Neural progenitor cell (in vitro differentiated cells): ENCODE data around the gene ATAD2B.

ENCODE experiments used
- EZH2 ChIP-seq: fragments of 200-600 bp; sonication (generic); IDR thresholded peaks from 2 replicates; pipeline ENCODE4 v1.6.1; 2017; ENCODE audit warnings: antibody characterized with exemption, mild to moderate bottlenecking, moderate library complexity
- EZH2phosphoT487 ChIP-seq: fragments of 200-600 bp; sonication (generic); IDR thresholded peaks from 2 replicates; pipeline ENCODE4 v1.6.1; 2017; ENCODE audit warnings: antibody characterized with exemption
- TF ChIP-seq, protein P1 (sequence below): fragments of 200-600 bp; sonication (generic); IDR thresholded peaks from 2 replicates; pipeline ENCODE4 v1.5.1; 2017; ENCODE audit warnings: antibody characterized with exemption, mild to moderate bottlenecking

DNA sequence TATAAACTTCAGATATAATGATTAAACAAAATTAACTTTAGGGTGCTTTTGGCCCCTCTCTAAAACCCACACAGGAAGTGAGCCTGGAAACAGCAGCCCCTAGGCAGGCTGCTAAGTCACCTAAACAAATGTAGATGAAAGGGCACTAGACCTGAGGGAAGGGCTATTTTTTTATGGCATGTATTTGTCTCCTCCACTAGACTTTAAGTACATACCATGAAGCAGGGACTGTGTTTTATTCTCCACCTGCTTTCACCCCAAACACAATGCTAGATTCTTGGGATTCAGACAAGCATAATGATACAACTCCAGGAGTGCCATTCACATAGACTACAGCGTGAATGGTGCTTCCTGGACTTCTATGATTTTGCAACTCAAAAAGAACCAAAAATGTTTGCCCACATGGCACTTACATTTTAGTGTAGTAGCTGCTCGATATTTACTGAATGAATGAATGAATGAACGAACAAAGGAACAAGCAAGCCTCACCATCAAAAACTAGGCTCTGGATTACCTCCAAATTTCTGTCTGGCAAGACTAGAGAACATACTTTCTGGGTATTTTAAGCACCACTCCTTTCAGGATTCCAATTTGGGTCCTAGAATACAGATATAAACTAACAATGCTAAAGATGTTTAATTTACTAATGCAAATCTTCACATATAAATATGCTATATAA is 10.1 kb downstream of the ATAD2B start:
- TF ChIP-seq, protein P1, sequence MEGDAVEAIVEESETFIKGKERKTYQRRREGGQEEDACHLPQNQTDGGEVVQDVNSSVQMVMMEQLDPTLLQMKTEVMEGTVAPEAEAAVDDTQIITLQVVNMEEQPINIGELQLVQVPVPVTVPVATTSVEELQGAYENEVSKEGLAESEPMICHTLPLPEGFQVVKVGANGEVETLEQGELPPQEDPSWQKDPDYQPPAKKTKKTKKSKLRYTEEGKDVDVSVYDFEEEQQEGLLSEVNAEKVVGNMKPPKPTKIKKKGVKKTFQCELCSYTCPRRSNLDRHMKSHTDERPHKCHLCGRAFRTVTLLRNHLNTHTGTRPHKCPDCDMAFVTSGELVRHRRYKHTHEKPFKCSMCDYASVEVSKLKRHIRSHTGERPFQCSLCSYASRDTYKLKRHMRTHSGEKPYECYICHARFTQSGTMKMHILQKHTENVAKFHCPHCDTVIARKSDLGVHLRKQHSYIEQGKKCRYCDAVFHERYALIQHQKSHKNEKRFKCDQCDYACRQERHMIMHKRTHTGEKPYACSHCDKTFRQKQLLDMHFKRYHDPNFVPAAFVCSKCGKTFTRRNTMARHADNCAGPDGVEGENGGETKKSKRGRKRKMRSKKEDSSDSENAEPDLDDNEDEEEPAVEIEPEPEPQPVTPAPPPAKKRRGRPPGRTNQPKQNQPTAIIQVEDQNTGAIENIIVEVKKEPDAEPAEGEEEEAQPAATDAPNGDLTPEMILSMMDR = no peak
- TF ChIP-seq EZH2phosphoT487 (no peak), EZH2 (no peak)
